Transverse colon (tissue), 4 donors: Measurements from ENCODE around the gene FOXP1.

Source experiments
- CTCF ChIP-seq, 5 experiments: fragments of 200-600 bp in 3 of 5; fragments of 450-650 bp in 2 of 5; sonication (generic) in 3 of 5; IDR thresholded peaks; 1 replicate in 2 of 5; 2 replicates in 3 of 5; pipeline ENCODE4 v1.5.1; 2016 to 2017; ENCODE audit warnings: antibody characterized with exemption in 5 of 5, inconsistent platforms in 3 of 5, mild to moderate bottlenecking in 2 of 5, moderate library complexity in 1 of 5
- EP300 ChIP-seq: sonication (generic); formaldehyde crosslinking; IDR thresholded peaks from one replicate; pipeline ENCODE4 v1.6.1; 2017; ENCODE audit warnings: antibody characterized with exemption, low read depth
- POLR2A ChIP-seq: fragments of 450-650 bp; IDR thresholded peaks from one replicate; pipeline ENCODE4 v1.6.1; 2016; ENCODE audit warnings: antibody characterized with exemption, mild to moderate bottlenecking, moderate library complexity
- POLR2AphosphoS5 ChIP-seq, 3 donors: sonication (generic); formaldehyde crosslinking; IDR thresholded peaks; one replicate each; pipeline ENCODE4 v1.6.1; 2016; ENCODE audit warnings: antibody characterized with exemption in 3 of 3

GRCh38 chr3:71025010-71025409, 558.5 kb downstream of the FOXP1 start:
- TF ChIP-seq CTCF (IDR thresholded peaks at IDR 0.05) = no peak
- no peak for TF ChIP-seq POLR2A
- TF ChIP-seq POLR2AphosphoS5 (IDR thresholded peaks at IDR 0.05) = no peak
- TF ChIP-seq EP300 = no peak
